GM18868 (cell line): Measurements from ENCODE around the gene RFX4.

Source experiments
- ATAC-seq: cut with Tn5 transposase; IDR thresholded peaks from one replicate; pipeline ENCODE4 v1.9.1; 2021; ENCODE audit warnings: mild to moderate bottlenecking, moderate library complexity; ENCODE audit not compliant: unreplicated experiment

Gene RFX4

GRCh38 chr12:106645465-106646330 is 62.9 kb downstream of the RFX4 start:
- ATAC-seq: no peak

- ATAC-seq: no peak
Measured at GRCh38 chr12:106646472-106646871, 63.7 kb downstream of the RFX4 start.

GRCh38 chr12:106647793-106648514 is 65.2 kb downstream of the RFX4 start:
- ATAC-seq: no peak

GRCh38 chr12:106648736-106649135 is 65.9 kb downstream of the RFX4 start:
- ATAC-seq: no peak

GRCh38 chr12:106651552-106651951 is 68.7 kb downstream of the RFX4 start:
- ATAC-seq: no peak

DNA sequence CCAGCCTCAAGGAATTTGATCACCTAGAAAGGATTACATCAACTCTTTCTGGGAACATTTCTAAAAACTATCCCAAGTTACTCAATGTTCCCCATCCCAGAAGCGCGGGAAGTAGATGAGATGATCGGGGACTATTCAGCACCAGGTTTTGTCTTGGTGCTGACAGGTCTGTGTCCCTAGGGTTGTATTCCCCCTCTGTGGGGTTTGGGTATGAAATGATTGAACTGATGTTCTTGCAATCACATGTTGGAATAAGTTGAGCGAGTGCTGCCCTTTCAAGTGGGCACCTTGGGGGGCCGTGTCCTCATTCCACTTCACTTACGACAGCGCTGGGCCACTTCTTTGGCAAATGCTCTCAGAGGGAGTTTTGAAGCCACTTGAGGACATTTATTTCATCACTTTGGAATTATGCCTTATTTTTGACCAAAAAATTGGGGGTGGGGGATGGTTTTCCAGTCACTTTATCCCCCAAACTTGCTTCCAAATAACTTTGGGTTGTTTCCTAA is 69.8 kb downstream of the RFX4 start:
- ATAC-seq: no peak

- no peak for ATAC-seq
Measured at GRCh38 chr12:106655577-106655976, 72.8 kb downstream of the RFX4 start.

DNA sequence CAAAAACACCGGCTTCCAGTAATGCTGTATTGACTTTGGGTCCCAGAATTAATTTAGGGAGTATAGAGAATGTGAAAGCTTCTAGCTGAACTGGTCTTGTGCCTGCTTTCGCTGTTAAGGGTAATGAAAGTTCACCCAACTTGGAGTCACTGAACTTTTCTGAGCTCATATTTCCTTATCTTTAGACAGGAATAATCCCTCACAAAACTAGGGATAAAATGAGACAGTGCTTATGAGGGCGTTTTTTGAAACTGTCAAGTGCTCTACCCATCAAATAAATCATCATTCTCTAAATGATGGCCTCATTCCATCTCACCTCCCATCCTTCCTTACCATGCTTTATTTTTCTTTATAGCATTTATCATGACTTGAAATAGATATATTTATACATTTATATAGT is 74.7 kb downstream of the RFX4 start:
- ATAC-seq: no peak

GRCh38 chr12:106663385-106663784 is 80.6 kb downstream of the RFX4 start:
- ATAC-seq: no peak

DNA sequence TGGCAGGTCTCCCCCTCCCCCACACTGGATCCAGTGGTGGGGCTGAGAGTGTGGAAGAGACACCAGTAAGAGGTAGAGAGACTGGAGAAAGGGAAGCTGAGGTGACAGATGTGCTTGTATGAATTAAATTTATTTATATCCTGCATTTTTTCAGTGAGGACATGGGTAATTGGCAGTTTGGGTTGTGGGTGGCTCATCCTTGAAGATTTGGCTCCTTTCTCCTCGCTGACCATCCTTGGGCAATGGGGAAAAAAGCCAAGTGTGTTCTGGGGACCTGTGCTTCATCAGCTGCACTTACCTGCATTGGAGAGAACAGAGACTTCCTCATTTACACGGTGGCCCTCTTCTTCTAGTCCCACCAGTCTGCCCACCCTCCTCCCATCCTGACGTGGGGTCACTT is 86.4 kb downstream of the RFX4 start:
- no peak for ATAC-seq

GRCh38 chr12:106670131-106670530 is 87.3 kb downstream of the RFX4 start:
- no peak for ATAC-seq

DNA sequence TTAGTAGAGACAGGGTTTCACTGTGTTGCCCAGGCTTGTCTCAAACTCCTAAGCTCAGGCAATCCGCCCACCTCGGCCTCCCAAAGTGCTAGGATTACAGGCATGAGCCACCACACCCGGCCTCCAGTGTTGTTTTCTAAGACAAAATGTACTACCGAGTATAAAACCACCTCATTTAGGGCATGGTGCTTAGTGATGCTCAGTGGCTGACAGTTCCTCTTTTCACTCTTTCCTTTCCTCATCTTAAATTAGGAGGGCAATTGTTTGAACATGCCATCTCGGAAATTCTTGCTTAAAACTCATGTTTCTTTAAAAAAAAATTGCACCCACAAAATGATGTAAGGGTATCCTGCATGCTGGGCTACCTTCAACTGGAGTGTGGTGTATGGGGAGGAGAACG is 89.0 kb downstream of the RFX4 start:
- ATAC-seq: no peak

GRCh38 chr12:106672314-106673025 is 89.7 kb downstream of the RFX4 start:
- ATAC-seq: no peak

DNA sequence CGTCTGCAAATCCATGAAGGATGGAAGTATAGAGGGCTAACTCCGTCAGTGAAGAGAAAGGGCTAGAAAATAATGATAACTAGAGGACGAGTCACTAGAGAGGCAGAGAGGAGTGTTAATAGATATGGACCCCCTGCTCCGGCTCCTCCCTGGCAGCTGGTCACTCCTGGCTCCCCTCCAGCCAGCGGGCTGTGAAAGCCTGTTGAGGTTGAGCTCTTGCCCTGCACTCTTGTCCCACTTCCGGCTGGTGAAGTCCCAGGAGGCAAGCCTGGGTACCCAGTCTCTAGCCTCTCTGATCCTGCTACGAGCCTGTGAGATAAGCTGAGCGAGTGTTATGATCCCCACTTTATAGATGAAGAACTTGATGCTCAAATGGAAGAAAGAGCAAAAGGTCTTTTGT is 90.3 kb downstream of the RFX4 start:
- no peak for ATAC-seq

DNA sequence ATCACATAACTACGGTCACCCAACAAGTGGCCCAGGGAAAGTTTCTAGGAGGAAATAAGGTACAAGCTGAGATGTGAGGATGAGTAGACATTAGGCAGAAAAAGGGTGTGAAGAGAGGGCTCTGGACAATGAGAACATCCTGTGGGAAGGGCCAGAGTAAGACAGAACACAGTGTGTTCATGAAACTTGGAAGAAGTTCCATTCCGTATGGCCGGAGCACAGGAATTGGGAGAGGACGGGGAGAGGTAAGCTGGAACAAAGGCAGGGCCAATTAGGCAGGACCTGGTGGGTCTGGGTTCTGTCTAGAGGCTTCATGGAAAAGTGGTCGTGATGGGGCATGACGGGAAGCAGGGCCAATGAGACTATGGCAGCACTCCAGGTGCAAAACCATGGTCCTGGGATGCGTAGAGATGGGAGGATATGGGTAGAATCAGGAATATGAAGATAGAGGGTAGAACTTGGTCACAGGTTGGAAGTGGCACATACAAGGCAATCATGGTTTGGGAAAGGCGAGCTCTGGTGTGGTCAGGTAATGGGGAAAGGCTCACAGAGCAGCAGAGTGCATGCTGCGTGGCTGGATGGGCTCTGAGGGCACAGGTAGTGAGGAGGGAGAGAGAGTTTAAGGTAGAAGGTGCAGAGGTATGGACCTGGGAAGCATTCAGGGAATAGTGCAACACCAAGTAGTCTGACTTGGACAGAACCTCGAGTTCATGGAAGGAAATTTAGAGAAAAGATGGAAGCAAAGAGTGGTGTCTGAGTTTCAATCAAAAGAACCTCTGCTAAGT is 93.0 kb downstream of the RFX4 start:
- ATAC-seq: no peak

DNA sequence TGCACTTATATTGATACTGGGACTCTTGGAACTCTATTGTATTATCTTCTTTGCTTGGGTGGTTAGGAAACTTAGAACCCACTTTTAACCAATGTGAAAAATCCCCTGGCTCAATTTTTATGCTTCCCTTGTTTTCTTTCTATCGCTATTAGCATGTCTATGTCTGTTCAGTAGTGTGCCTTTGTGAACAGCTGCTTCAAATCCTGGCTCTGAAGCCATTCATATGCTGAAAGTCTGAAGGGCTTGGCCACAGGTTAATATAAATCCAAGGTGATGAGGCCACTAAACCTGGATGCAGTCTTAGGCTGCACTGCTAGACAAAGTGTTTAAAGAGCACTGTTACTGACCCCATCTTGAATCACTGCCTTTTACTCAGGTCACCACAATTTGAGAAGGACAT is 96.8 kb downstream of the RFX4 start:
- no peak for ATAC-seq

DNA sequence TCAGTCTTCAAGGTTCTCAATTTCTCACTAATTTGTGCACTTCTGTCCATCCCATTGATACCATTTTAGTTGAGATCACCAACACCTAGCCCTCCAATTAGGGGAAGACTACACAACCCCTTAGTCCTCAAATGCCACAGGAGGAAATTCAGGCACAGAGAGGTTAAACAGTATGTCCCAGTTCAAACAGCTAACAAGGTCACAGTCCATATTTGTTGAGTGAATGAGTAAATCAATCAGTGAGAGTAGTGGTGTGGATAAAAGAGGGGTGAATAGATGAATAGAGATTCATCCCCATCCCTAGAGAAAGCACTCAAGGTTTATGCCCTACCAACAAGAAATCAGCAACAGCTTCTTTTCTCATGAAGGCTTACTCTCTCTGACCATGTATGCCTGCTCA is 97.5 kb downstream of the RFX4 start:
- ATAC-seq: no peak

DNA sequence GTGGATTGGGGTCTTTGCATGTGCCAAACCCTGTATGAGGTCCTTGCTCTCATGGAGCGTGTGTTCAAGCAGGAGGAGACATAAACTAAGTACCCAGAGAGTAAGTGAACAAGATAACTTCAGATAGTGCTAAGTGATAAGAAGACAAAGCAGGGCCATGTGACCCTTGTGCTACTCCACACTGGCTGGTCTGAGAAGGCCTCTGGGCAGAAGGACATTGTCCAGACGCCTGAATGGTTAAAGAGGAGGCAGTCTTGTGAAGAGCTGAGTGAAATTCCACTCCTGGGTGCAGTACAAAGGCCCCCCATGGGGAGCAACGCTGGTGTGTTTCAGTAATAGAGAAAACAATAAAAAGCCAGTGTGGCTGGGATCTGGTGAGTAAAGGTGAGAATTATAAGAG is 98.4 kb downstream of the RFX4 start:
- no peak for ATAC-seq

DNA sequence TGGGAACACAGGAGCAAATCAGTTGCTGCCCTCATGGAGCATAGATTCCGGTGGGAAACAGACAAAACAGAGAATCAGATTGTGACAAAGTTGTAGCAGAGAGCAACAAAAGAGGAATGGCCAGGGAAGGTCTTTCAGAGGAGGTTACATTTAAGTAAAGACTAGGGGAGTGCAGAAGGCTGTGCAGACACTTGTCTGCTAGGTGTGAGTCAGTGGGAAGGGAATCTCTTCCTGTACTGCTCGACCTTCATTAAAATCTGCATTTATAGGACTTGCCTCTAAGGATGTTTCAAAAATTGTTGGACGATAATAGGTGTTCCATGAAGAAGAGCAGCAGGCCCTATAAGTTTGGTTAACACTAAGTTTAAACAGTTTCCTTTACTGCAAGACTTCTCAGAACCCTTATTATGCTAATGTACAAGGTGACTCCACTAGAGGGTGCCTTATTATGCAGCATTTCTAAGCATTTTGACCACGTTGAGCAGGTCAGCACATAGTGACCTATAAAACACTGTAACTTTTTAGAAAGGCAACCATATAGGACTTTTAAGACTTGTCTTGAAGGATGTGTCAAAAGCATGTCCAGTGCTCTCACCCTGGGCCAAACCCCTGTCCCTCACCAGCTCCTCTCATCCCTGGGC is 99.9 kb downstream of the RFX4 start:
- ATAC-seq: no peak

DNA sequence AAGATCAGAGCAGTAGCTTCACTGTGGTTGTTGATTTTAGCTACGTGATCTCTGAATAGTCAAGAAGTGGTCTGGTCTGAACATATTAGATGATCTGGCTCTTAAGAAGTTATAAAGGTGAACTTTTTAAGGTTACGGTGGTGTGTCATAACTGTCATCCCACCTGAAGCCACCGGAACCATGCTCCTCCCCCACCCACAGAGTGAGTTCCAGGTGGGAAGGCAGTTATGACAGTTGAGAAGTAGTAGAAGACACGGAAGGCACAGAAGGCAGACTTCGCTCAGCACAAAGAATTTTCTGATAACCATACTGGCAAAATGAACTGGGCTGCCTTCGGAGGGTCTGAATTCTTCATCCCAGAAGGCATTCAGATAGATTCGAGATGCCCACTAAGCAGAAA is 101.7 kb downstream of the RFX4 start:
- no peak for ATAC-seq
